ENCODE results near the gene OR10A2. TPM values are rescaled to one million over a fixed set of nuclear protein-coding genes. Genes with fewer than 3 reads are reported as not detected.
"Not testable (repeated sequence)": the region's sequence is repeated elsewhere in the genome, so short reads cannot be mapped to it uniquely, and the experiment has no call there.

OR10A2 gene
- total RNA-seq, 2 experiments from 2014 or later: not detected

DNA sequence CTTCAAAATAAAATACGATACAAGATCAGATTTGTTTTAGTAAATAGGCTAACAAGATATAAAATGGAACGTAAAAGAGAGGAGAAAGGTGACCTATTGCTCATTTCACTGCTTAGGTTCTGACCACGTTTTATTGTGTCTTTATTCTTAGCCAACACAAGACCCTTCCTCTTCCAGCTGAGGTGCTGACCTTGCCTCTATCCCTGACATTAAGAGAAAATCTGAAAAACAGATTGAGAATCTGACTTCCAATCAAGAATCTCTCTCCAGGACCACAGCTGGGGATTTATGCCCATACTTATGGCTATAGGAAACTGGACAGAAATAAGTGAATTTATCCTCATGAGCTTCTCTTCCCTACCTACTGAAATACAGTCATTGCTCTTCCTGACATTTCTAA lies 17.5 kb upstream of the OR10A2 start, which contains the start of gene OR10A5:
Gene OR10A5, plus strand, starts transcription at position 301 of the 400 bp plus-strand sequence. Its CDS starts 0 bp downstream, at position 301.
- H3K9me3 Mint-ChIP-seq: no peaks in the 10 kb centered on the region
- no peak for DNase-seq

DNA sequence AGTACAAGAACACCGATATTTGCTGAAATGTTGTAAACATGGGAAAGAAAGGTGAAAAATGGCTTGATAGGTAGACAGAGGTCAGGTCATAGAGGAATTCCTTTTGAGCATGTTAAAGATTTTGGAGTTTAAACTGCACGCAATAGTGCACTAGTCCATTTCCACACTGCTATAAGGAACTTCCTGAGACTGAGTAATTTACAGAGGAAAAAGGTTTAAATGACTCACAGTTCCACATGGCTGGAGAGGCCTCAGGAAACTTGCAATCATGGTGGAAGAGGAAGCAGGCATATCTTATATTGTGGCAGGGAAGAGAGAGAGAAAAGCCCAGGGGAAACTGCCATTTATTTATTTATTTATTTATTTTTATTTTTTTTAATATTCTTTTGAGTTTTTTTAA lies 12.3 kb upstream of the OR10A2 start:
- POLR2A ChIA-PET: no interaction called here

More for the DNA sequence above, 17.5 kb upstream of the OR10A2 start, which contains the start of gene OR10A5:
- Mint-ChIP-seq H3K27ac (no peak within 1 kb of the TSS), H3K4me1 (ENCODE audit: low read depth) (no peaks in the 10 kb centered on the region), H3K27me3 (peaks cover 25% of the 10 kb centered on the region), H3K4me3 (no peak within 1 kb of the TSS), H3K36me3 (ENCODE audit: low read depth) (no peaks in the 10 kb centered on the region)
- Histone ChIP-seq H3K27me3 (ENCODE audit: control insufficient read depth in 1 of 2, insufficient read depth in 2 of 2, low read length in 2 of 2) (peaks cover 3% of the 10 kb centered on the region in 2 experiments), H3K4me1 (ENCODE audit: insufficient read depth, low read length) (no peaks in the 10 kb centered on the region), H3K27ac (ENCODE audit: low read depth in 1 of 2, low read length in 2 of 2) (no peak within 1 kb of the TSS), H3K36me3 (ENCODE audit: insufficient read depth, low read length) (no peaks in the 10 kb centered on the region), H3K4me3 (ENCODE audit: low read length) (no peak within 1 kb of the TSS), H3K9me3 (ENCODE audit: control insufficient read depth in 1 of 2, insufficient read depth in 1 of 2, low read length in 2 of 2) (no peaks in the 10 kb centered on the region)
- ChIA-PET CTCF (no interaction called here), POLR2A (no interaction called here)
- ATAC-seq (ENCODE audit: poor library complexity): no peak
- intact Hi-C loops (cut with DNase I, micrococcal nuclease): no loop called here
- no peak for TF ChIP-seq CTCF (IDR thresholded peaks at IDR 0.05)

DNA sequence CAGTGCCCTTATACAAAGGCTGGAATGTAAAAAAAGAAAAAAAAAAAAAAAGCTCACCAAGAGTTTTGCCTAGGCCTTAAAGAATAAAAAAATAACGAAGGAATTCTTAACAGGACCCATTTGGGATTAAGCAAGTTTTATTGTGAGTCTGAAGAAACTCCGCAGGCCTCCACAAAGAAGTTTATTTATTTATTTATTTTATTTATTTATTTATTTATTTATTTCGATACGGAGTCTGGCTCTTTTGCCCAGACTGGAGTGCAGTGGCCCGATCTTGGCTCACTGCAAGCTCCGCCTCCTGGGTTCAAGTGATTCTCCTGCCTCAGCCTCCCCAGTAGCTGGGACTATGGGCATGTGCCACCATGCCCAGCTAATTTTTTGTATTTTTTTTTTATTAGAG lies 8.1 kb upstream of the OR10A2 start:
- H3K4me1 ChIP-seq (ENCODE audit: insufficient read depth, low read length); H3K27me3 Mint-ChIP-seq; H3K27ac Mint-ChIP-seq; H3K36me3 Mint-ChIP-seq (ENCODE audit: low read depth); POLR2A ChIA-PET; CTCF ChIA-PET; H3K27me3 ChIP-seq (ENCODE audit: control insufficient read depth in 1 of 2, insufficient read depth in 2 of 2, low read length in 2 of 2); H3K4me3 Mint-ChIP-seq; H3K4me3 ChIP-seq (ENCODE audit: low read length); H3K36me3 ChIP-seq (ENCODE audit: insufficient read depth, low read length); intact Hi-C loops (cut with DNase I, micrococcal nuclease); H3K9me3 ChIP-seq (ENCODE audit: control insufficient read depth in 1 of 2, insufficient read depth in 1 of 2, low read length in 2 of 2); H3K27ac ChIP-seq (ENCODE audit: low read depth in 1 of 2, low read length in 2 of 2); H3K9me3 Mint-ChIP-seq; ATAC-seq (ENCODE audit: poor library complexity); H3K4me1 Mint-ChIP-seq (ENCODE audit: low read depth); DNase-seq: not testable (repeated sequence)

More for the DNA sequence above, 12.3 kb upstream of the OR10A2 start:
- Mint-ChIP-seq H3K27ac (no peak overlapping the region), H3K27me3 (peaks cover 11% of the 10 kb centered on the region), H3K4me3 (no peak overlapping the region), H3K36me3 (ENCODE audit: low read depth) (no peaks in the 10 kb centered on the region), H3K9me3 (peaks cover 7% of the 10 kb centered on the region), H3K4me1 (ENCODE audit: low read depth) (no peaks in the 10 kb centered on the region)
- Histone ChIP-seq H3K27ac (ENCODE audit: low read depth in 1 of 2, low read length in 2 of 2) (no peak overlapping the region), H3K36me3 (ENCODE audit: insufficient read depth, low read length) (no peaks in the 10 kb centered on the region), H3K4me3 (ENCODE audit: low read length) (no peak overlapping the region), H3K9me3 (ENCODE audit: control insufficient read depth in 1 of 2, insufficient read depth in 1 of 2, low read length in 2 of 2) (peaks cover 4 to 5% of the 10 kb centered on the region in 2 experiments), H3K27me3 (ENCODE audit: control insufficient read depth in 1 of 2, insufficient read depth in 2 of 2, low read length in 2 of 2) (peaks cover 0 to 3% of the 10 kb centered on the region in 2 experiments), H3K4me1 (ENCODE audit: insufficient read depth, low read length) (no peaks in the 10 kb centered on the region)
- CTCF ChIA-PET: no interaction called here
- intact Hi-C loops (cut with DNase I, micrococcal nuclease): no loop called here
- DNase-seq: no peak
- ATAC-seq (ENCODE audit: poor library complexity): no peak
- no peak for TF ChIP-seq CTCF (IDR thresholded peaks at IDR 0.05)

DNA sequence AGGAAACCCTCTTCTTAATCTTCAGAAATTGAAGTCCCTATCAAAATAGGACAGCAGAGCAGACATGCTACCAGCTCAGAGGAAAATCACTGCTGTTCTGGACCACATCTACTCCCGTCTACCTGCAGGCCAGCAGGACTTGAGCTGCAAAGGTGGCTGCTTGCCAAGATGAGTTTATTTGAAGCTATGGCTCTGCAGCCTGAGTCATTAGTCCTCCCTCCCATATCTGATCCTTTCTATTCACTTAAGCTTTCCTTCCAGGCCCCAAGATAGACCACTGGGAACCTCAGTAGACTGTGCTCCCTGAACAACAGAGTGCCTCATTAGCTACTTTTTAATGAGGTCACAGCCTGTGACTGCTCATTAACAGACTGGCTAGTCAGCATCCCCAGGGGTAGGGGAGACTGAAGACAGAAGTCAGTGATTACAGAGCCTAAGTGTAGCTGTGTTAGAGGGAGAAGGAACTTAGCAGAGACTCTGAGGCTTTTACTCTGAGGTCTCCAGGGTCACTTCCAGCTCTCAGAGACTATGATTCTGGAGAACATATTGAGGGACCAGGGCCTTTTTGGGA lies 6.8 kb upstream of the OR10A2 start:
- peaks cover 7% of the 10 kb centered on the region for H3K9me3 Mint-ChIP-seq
- TF ChIP-seq CTCF (IDR thresholded peaks at IDR 0.05): no peak
- no peaks in the 10 kb centered on the region for H3K4me1 Mint-ChIP-seq (ENCODE audit: low read depth)
- ChIA-PET POLR2A (no interaction called here), CTCF (no interaction called here)
- H3K27ac ChIP-seq (ENCODE audit: low read depth in 1 of 2, low read length in 2 of 2): no peak overlapping the region
- no peaks in the 10 kb centered on the region for H3K4me1 ChIP-seq (ENCODE audit: insufficient read depth, low read length)
- peaks cover 6% of the 10 kb centered on the region for H3K27me3 Mint-ChIP-seq
- H3K4me3 ChIP-seq (ENCODE audit: low read length): no peak overlapping the region
- intact Hi-C loops (cut with DNase I, micrococcal nuclease): no loop called here
- peaks cover 3% of the 10 kb centered on the region in 2 experiments for H3K27me3 ChIP-seq (ENCODE audit: control insufficient read depth in 1 of 2, insufficient read depth in 2 of 2, low read length in 2 of 2)
- H3K4me3 Mint-ChIP-seq: no peak overlapping the region
- peaks cover 4 to 9% of the 10 kb centered on the region in 2 experiments for H3K9me3 ChIP-seq (ENCODE audit: control insufficient read depth in 1 of 2, insufficient read depth in 1 of 2, low read length in 2 of 2)
- no peak for DNase-seq
- ATAC-seq (ENCODE audit: poor library complexity): no peak
- H3K36me3 ChIP-seq (ENCODE audit: insufficient read depth, low read length): no peaks in the 10 kb centered on the region
- no peak overlapping the region for H3K27ac Mint-ChIP-seq
- H3K36me3 Mint-ChIP-seq (ENCODE audit: low read depth): no peaks in the 10 kb centered on the region
